Type B pancreatic cell (in vitro differentiated cells): ENCODE data around the gene SLC10A3. TPM values are rescaled to one million over a fixed set of nuclear protein-coding genes. Genes with fewer than 3 reads are reported as not detected.

Experiments
- DNase-seq: peaks from one replicate; pipeline ENCODE4 v3.0.0; 2021; ENCODE audit warnings: mixed read lengths; ENCODE audit not compliant: unreplicated experiment; ENCODE audit errors: extremely low spot score
- H3K27ac Mint-ChIP-seq: 2 replicates; pipeline ENCODE4 v1.8.0; 2021; ENCODE audit warnings: mild to moderate bottlenecking, mixed read lengths
- H3K27me3 Mint-ChIP-seq: 2 replicates; pipeline ENCODE4 v1.8.0; 2021; ENCODE audit warnings: mixed read lengths
- H3K36me3 Mint-ChIP-seq: 2 replicates; pipeline ENCODE4 v1.8.0; 2021; ENCODE audit warnings: mixed read lengths
- H3K4me1 Mint-ChIP-seq: one replicate; pipeline ENCODE4 v1.8.0; 2021; ENCODE audit warnings: mixed read lengths; ENCODE audit not compliant: unreplicated experiment
- H3K4me3 Mint-ChIP-seq: 2 replicates; pipeline ENCODE4 v1.8.0; 2021; ENCODE audit warnings: mild to moderate bottlenecking, mixed read lengths
- H3K9me3 Mint-ChIP-seq: 2 replicates; pipeline ENCODE4 v1.8.0; 2021; ENCODE audit warnings: mixed read lengths
- total RNA-seq: library from RNA; stranded (reverse); gene quantifications from 2 replicates; pipeline ENCODE4 v1.2.1, GENCODE V29; 2021; ENCODE audit warnings: low replicate concordance
- TF ChIP-seq, protein P1 (sequence below): fragments of 200-600 bp; sonication (generic); conservative IDR thresholded peaks from 2 replicates; pipeline ENCODE4 v1.5.0; 2021; ENCODE audit warnings: antibody characterized with exemption, mild to moderate bottlenecking

Gene SLC10A3
- total RNA-seq, 1 donor from 2014 or later: 13.0 TPM

DNA sequence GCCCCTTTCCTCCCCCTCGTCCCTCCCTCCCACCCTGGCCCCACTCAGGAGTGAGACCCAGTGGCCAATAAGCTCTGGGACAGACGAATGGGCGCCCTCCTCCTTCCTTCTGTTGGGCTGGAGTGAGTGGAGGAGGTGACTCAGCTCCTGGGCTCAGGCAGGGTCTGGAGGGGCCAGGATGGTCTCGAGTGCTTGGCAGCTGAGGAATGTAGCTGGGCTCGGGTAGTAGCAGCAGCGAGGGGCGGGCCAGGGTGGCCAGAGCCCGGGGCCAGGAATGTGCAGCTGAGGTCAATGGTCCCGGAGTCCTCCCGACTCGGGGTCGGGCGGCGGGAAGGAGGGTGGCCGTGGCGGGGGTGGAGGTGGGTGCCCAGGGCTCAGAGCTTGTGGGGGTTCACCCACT, 41.2 kb upstream of the SLC10A3 start:
- DNase-seq: no peak
- TF ChIP-seq, protein P1, sequence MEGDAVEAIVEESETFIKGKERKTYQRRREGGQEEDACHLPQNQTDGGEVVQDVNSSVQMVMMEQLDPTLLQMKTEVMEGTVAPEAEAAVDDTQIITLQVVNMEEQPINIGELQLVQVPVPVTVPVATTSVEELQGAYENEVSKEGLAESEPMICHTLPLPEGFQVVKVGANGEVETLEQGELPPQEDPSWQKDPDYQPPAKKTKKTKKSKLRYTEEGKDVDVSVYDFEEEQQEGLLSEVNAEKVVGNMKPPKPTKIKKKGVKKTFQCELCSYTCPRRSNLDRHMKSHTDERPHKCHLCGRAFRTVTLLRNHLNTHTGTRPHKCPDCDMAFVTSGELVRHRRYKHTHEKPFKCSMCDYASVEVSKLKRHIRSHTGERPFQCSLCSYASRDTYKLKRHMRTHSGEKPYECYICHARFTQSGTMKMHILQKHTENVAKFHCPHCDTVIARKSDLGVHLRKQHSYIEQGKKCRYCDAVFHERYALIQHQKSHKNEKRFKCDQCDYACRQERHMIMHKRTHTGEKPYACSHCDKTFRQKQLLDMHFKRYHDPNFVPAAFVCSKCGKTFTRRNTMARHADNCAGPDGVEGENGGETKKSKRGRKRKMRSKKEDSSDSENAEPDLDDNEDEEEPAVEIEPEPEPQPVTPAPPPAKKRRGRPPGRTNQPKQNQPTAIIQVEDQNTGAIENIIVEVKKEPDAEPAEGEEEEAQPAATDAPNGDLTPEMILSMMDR: no peak
- H3K27me3 Mint-ChIP-seq: no peaks in the 10 kb centered on the region
- no peak overlapping the region for H3K27ac Mint-ChIP-seq
- no peak overlapping the region for H3K4me3 Mint-ChIP-seq
- H3K9me3 Mint-ChIP-seq: no peaks in the 10 kb centered on the region
- no peaks in the 10 kb centered on the region for H3K36me3 Mint-ChIP-seq
- H3K4me1 Mint-ChIP-seq: no peaks in the 10 kb centered on the region

- Mint-ChIP-seq H3K27me3 (no peaks in the 10 kb centered on the region), H3K4me3 (no peak overlapping the region), H3K36me3 (peaks cover 3% of the 10 kb centered on the region), H3K27ac (peak overlapping the region; percentile 43), H3K4me1 (no peaks in the 10 kb centered on the region), H3K9me3 (peaks cover 4% of the 10 kb centered on the region)
- no peak for DNase-seq
- TF ChIP-seq, protein P1: no peak
These were observed 39.9 kb upstream of the SLC10A3 start for GRCh38 chrX:154530286-154530685.

GRCh38 chrX:154529206-154529612, 38.8 kb upstream of the SLC10A3 start:
- no peaks in the 10 kb centered on the region for H3K27me3 Mint-ChIP-seq
- no peak for DNase-seq
- TF ChIP-seq, protein P1: no peak
- H3K4me1 Mint-ChIP-seq: no peaks in the 10 kb centered on the region
- H3K27ac Mint-ChIP-seq: no peak overlapping the region
- peaks cover 3% of the 10 kb centered on the region for H3K36me3 Mint-ChIP-seq
- peaks cover 4% of the 10 kb centered on the region for H3K9me3 Mint-ChIP-seq
- H3K4me3 Mint-ChIP-seq: no peak overlapping the region

DNA sequence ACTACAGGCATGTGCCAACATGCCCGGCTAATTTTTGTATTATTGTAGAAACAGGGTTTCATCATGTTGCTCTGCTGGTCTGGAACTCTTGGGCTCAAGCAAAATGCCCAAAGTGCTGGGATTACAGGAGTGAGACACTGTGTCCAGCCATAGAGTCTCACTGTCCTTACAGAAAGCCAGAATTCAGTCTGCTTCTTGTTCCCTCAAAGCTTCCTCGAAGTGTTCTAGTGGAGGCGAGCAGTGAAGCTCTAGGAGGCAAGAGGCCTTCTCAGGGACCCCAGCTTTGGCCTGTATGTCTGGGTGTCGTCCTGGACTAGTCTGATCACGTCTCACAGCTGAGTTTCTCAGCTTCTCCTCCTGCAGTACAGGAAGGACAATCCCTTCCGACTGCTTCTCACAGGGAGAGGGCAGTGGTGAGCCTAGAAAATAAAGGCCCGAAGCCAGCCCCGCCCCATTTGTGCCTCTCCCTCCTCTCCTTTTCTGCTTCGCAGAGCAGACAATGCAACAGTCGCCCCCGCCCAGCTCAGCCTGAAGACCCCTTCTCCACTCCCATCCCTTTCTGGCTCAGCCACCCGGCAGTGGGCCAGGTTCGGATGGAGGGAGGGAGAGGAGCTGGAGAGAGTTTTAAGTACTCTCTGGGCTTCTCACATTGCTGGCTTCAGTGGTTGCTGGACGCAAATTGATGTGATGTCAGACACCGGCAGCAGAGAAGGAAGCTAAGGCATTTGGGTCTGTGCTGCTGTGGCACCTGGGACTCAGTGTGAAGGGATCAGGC, 36.7 kb upstream of the SLC10A3 start:
- peak overlapping the region; percentile 93 for H3K27ac Mint-ChIP-seq
- peaks cover 3% of the 10 kb centered on the region for H3K36me3 Mint-ChIP-seq
- no peaks in the 10 kb centered on the region for H3K4me1 Mint-ChIP-seq
- H3K9me3 Mint-ChIP-seq: peaks cover 4% of the 10 kb centered on the region
- DNase-seq: no peak
- peak overlapping the region; percentile 62 for H3K4me3 Mint-ChIP-seq
- no peaks in the 10 kb centered on the region for H3K27me3 Mint-ChIP-seq
- TF ChIP-seq, protein P1: peak; percentile 66

GRCh38 chrX:154525606-154526490, 35.4 kb upstream of the SLC10A3 start:
- TF ChIP-seq, protein P1: no peak
- peaks cover 3% of the 10 kb centered on the region for H3K36me3 Mint-ChIP-seq
- no peaks in the 10 kb centered on the region for H3K4me1 Mint-ChIP-seq
- DNase-seq: no peak
- peak overlapping the region; percentile 94 for H3K27ac Mint-ChIP-seq
- no peaks in the 10 kb centered on the region for H3K27me3 Mint-ChIP-seq
- H3K4me3 Mint-ChIP-seq: peak overlapping the region; percentile 69
- H3K9me3 Mint-ChIP-seq: peaks cover 4% of the 10 kb centered on the region
